Measurements from ENCODE around the gene IARS2.
"Not testable (repeated sequence)": the region's sequence is repeated elsewhere in the genome, so short reads cannot be mapped to it uniquely, and the experiment has no call there.

The IARS2 gene

DNA sequence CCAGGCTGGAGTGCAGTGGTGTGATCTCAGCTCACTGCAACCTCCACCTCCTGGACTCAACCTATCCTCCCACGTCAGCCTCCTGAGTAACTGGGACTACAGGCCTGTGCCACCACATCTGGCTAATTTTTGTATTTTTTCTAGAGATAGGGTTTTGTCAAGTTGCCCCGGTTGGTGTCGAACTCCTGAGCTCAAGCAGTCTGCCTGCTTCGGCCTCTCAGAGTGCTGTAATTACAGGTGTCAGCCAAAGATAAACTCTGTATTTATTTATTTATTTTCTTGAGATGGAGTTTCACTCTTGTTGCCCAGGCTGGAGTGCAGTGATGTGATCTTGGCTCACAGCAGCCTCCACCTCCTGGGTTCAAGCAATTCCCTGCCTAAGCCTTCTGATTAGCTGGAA, 18.7 kb downstream of the IARS2 start:
- not testable (repeated sequence) for DNase-seq (ENCODE audit: low spot score)

DNA sequence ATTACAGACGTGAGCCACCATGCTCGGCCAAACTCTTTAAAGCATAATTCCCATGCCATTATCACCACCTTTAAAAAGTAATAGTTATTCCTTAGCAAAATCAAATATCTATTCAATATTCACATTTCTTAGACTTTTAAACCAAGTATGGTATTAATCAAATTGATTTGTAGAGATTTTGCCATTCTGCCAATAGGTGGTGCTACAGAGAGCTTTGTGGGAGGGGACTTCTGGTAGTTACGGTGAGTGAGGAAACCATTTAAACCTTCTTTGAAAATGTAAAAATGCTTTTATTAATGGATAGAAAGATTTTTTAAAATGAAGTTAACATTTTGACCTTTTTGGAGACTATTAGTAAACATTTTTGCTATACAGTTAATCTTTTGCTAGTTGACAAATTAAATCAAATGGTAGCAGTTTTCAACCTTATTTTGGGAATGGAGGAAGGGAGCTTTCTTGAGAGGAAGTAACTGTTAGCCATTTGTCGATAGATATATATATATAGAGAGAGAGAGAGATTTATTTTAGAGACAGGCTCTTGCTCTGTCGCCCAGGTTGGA, 19.3 kb downstream of the IARS2 start:
- DNase-seq (ENCODE audit: low spot score): no peak

DNA sequence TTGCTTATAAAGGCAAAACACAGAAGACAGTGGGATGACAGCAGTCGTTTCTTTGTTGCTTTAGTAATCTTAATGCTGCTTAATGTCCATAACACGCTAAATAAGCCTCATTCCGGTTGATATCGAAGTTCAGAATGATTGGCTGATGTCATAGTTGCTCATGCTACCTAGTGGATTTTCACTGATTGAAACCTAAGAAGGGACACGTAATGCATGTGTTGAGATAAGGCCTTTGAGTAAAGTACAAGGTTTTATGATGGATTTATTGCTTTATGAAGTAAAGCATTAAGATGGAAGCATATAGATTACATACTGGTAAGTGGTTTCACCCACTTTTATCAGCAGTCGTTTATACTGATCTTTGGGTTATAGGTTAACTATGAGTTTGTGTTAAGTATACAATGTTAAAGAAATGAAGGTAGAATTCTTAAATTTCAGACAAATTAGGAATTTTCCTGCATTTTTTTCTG, 25.1 kb downstream of the IARS2 start:
- DNase-seq (ENCODE audit: low spot score): no peak

DNA sequence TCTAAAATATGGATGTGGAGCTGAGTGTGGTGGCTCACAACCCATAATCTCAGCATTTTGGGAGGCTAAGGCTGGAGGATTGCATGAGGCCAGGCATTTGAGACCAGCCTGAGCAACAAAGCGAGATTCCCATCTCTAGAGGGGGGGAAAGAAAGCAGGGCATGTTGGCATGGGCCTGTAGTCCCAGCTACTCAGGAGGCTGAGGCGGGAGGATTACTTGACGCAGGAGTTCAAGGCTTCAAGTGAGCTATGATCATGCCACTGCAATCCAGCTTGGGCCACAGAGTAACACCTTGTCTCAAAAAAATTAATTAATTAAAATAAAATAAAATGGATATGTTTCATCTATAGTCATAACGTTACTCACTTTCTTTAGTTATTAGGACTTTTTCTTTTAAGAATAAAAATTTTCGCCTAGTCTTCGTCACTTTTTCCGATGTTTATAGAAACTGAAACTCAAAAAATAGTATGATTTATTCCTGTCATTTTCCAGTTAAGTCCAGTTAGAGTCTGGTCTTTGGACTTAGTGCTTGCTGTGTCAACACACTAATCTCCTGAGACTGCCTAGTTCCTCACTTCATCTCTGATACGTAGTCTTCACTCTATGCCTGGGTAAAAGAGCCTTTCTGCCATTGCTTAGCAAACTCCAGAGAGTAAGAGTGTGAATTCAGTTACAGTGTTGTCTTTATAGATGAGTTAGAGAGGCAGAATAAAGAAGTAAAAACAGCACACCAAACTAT, 28.0 kb downstream of the IARS2 start:
- DNase-seq (ENCODE audit: low spot score): no peak

DNA sequence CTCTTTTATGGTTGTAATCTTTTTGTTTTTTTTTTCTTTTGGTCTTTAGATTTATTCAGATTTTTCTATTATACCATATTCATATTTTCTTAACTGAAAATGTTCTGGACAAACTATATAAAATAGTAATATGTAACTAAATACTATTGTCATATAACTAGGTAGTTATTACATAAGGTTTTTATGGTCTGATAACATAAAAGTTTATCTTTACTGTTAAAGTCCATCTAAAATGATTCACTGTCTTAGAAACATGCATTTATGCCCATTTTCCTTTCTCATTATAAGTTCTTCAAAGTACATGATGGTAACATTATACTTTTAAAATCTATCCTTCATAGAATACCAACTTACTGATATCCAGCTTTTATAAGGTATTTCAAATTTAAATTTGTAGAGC, 29.1 kb downstream of the IARS2 start:
- DNase-seq (ENCODE audit: low spot score): no peak

DNA sequence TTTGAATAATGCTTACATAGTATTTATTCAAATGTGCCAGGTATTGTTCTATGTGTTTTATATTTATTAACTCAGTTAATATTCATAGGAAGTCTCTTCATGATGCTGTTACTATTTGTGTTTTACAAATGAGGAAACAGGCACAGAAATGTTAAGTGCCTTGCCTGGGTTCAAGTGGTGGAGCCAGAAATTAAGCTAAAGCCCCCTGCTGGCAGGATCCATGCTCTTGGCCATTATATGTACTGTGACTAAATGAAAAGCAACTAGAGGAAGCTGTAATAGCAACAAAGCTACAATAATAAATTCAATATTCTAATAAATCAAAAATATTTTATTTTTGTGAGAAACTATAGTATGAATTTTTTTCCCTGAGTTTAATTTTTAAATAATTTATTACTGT, 30.0 kb downstream of the IARS2 start:
- DNase-seq (ENCODE audit: low spot score): no peak

DNA sequence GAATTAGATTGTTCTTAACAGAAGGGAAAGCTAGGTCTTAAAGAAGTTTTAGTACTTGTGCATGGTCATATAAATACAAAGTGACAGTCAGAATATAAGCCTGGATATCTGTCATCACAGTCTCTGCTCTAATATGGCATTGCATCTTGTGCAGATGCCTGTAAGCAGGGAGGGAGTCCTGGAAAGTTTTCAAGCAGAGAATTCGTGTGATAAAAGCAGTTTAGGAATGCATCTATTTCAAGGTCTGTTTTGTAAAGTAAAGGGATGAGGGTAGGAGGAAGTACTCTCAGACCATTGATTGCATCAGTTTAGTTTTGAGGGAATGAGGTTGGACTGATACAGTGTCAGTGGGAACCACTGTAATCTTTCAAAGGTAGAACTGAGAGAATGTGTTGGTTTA, 30.6 kb downstream of the IARS2 start:
- DNase-seq (ENCODE audit: low spot score): no peak

DNA sequence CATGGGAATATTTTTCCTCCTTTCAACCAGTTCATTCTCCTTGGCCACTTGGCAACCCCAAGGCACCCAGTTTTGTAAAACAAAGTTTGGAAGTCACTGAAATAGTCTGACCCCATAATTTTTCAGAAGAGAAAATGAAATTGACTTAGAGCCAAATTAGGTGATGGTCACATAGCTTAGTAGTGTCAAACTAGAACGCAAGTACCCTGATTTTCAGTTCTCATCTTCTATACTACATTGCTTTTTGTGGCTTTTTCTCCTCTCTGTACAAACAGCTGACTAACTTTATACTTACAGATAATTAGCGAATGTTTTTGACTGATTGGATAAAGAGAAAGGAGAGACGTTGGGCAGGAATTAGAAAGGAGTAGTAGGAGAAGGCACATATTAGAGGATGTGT, 33.1 kb downstream of the IARS2 start:
- no peak for DNase-seq (ENCODE audit: low spot score)

DNA sequence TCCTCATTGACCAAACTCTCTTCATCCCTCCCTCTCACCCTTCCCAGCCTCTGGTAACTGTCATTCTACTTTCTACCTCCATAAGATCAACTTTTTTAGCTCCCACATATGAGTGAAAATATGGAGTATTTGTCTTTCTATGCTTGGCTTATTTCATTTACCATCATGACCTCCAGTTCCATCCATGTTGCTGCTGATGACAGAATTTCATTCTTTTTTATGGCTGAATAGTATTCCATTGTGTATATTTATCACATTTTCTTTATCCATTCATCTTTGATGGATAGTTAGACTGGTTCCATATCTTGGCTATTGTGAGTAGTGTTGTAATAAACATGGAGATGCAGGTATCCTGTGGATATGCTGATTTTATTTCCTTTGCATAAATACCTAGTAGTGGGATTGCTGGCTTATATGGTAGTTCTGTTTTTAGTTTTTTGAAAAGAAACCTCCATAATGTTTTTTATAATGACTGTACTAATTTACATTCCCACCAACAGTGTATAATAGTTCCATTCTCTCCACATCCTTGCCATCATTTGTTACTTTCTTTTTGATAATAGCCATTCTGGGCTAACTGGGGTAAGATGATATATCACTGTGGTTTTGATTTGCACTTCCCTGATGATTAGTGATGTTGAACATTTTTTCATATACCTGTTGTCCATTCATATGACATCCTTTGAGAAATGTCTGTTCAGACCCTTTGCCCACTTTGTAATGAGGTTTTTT, 35.7 kb downstream of the IARS2 start:
- no peak for DNase-seq (ENCODE audit: low spot score)

DNA sequence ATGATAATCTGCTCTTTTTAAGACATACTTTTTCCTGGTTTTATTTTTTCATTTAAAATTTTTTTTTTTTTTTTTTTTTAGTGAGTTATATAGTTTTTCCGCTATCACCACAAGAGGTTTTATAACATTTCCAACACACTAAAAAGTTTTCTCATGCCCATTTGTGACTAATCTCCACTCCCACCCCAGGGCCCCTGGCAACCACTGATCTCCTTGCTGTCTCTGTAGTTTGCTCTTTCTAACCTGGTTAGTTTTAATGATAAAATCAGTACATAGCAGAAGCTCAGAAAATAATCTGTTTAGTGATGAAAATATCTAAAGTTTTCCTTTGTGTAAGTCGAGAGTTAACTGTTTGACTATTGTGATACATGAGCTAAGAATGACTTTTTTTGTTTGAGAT, 41.8 kb downstream of the IARS2 start:
- DNase-seq (ENCODE audit: low spot score): no peak

DNA sequence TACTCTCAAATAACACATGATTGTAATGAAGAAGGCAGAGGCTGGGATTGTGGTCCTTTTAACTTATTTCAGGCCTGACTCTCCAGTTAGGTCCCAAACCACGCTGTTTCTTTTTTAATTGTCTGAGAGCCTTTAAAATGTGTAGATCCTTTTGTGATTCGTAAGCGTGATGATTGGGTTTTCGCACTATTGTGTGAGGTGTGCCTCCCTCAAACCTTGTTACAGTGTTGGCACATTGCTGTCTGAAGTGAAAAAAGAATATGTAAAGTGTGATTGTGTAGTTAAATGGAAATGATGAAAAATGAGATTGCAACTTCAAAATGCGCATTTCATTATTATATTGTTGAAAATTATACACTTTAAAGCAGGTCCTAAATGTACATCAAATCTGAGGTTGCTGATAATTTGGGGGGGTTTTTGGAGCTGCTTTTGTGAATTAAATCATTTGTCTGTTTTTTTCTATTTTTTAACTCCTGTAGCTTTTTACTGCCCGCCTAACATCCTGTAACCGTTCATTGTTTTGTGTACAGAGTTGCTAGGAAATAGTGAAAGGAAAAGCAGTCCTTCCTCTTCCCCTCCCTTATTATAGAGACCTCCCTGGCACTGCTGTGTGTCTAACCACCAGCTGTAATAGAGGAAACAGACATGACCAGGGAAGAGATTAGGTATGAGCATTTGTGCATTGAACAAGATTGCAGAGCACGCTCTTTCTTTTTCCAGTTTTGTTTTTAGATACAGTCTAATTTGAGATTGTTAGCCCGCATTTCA, 43.3 kb downstream of the IARS2 start:
- DNase-seq (ENCODE audit: low spot score): no peak

DNA sequence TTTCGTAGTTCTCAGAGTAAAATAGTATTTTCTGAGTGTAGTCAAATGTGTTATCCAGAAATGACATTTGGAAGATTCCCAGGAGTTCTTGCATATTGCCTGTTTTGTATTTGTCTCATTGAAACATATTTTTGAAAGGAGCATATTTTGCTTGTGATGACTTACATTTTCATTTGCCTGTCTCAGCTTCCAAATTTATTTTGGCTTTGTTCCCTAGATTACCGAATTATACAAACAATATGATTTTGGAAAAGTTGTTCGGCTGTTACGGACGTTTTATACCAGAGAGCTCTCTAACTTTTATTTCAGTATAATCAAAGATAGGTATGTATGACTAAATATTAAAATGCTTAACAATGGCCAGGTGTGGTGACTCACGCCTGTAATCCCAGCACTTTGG, 46.0 kb downstream of the IARS2 start:
- no peak for DNase-seq (ENCODE audit: low spot score)

DNA sequence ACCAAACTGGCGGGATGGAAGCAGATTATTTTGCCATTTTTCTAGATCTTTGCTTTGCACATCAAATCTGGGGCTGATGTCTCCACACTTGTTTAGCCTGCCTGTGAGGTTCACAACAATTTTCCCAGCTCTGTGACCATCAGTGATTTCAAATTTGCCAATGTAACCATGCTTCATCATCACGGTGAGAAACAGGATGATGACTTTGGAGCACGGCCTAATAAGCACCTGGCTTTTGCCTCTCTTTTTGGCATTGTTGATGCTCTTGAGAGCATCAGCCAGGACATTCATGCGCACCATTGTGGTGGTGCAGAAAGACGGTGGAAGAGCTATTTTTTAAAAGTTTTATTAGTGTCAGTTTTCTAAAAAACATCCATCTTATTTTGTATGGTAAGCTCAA, 50.1 kb downstream of the IARS2 start:
- no peak for DNase-seq (ENCODE audit: low spot score)

DNA sequence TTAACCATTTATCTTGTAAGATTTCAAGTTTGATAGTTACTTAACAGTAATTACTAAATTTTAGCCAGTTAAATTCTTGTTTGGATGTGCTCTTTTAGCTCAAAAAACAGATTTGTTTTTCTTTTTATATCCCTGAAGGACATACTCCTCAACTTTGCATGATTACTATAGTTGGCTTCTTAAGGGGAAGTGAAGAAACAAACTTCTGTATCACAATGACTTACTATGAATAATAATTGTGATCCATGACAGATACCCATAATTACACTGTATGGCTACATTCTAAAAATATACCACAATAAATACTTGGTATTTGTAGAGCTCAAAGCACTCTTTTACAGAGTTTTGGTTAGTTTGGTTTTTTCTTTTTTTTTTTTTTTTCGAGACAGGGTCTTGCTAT, 55.8 kb downstream of the IARS2 start:
- no peak for DNase-seq (ENCODE audit: low spot score)

DNA sequence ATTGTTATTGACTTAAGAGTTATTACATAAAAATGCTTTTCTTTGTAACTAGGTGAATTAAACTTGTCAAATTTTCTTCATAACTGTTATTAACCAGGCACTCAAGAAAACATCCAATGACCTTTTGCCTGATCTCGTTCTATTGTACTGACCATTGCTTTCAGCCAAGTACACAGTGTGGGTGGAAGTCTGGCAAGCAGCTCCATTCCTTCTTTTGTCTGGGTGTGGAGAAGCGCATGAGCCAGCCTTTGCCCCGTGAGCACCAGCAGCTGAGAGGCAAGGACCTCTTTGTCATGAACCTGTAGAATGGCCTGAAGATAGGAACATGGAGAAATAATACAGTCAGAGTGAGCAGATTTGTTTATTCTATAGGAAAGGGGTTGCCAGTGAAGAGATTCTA, 57.5 kb downstream of the IARS2 start:
- DNase-seq (ENCODE audit: low spot score): peak; percentile 61

DNA sequence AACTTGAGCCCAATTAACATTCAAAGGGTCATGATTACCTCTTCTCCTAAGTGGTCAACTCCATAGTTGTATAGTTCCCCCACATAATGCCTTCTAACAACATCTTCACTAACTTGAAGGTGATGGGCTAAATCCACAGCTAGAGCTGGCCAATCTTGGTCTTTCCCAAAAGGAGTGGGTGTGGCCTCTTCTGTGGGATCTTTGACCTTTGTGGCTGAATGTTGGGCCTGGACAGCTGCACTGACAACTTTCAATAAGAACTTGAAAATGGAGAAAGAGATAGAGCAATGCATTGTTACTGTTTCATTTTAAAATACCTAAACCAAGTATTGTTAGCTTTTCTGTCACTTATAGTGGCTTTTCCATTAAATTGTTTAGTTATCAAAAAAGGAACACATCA, 59.2 kb downstream of the IARS2 start:
- DNase-seq (ENCODE audit: low spot score): no peak

DNA sequence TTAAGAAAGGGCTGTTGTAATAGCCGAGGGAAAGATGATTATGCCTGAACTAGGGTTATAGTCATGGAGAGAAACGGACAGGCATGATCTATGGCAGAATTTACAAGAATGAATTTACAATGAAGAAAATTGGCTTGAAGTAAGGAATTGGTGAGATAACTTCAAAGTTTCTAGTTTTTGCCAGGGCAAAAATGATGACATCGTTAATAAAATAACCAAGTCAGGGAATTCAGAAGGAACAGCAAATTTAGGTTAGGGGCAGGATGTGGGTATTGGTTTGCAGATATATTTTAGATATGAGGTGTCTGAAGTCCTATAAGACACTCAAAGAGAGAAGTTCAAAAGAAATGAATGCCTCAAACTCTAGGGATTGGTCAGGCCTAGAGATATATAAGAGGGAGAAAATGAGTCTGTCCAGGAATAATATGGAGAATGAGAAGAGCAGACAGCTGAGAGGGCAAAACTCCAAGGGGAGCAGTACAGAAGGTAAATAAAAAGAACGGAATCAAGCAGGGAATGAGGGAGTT, 62.8 kb downstream of the IARS2 start:
- no peak for DNase-seq (ENCODE audit: low spot score)

DNA sequence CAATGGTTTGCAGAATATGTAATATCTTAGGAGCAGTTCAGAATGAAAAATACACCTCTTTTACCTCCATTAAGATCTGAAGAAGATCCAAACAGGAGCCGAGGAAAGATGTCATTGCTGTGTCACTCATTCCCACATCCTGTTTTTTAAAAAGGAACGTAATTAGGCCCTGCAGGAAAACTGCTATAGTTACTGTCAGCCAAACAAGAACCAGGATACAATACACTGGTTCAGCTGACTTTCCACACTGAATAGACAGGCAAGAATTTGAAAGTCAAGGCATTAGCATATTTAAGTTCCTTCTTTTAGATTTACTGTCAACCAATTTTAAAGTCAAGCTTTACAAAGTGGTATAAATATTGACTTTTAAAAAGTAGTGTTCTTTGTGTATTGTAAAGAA, 63.8 kb downstream of the IARS2 start:
- DNase-seq (ENCODE audit: low spot score): no peak

DNA sequence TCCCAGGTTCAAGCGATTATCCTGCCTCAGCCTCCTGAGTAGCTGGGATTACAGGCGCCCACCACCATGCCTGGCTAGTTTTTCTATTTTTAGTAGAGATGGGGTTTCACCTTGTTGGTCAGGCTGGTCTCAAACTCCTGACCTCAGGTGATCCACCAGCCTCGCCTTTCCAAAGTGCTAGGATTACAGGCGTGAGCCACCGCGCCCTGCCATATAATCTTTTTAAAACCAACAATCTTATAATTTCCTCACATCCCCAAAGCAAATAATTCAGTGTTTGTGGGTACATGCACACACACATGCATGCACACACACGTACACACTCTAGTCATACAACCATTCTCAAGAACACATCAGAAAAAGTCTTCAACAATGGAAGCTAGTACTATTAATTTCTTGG, 64.6 kb downstream of the IARS2 start:
- DNase-seq (ENCODE audit: low spot score): not testable (repeated sequence)

DNA sequence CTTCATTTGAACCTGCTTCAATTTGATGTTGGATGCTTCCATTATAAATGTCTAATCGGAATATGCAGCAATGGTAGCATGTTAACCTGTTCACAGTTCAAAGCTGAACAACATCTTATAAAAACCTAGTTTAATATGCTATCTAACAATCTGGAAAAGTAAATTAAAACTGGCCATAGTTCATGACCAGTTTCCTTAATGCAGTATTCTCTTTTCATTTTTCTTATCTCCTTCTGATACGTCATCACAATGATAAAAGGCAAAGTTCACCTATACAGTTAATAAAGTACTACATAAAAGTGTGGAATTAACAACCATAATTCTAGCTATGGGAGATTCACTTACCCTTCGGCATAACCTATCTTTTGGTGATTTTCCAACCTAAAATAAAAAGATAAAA, 65.1 kb downstream of the IARS2 start:
- DNase-seq (ENCODE audit: low spot score): no peak

DNA sequence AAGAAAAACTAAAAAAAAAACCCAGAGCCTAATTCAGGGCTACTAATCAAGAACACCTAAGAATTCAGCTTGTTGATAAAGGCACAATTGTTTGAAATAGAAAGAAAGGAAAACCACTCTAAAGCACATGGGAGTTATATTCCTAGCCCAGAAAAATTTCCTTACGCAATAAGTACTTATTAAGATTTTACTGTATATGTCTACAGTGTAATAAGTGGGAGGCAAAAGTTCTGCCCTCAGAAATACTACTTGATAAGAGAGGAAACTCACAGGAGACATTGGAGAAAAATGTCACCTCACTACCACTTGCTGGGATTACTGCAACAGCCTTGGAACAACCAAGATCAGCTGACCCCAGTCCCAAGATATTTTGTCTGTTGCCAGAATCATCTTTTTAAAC, 66.1 kb downstream of the IARS2 start:
- no peak for DNase-seq (ENCODE audit: low spot score)

DNA sequence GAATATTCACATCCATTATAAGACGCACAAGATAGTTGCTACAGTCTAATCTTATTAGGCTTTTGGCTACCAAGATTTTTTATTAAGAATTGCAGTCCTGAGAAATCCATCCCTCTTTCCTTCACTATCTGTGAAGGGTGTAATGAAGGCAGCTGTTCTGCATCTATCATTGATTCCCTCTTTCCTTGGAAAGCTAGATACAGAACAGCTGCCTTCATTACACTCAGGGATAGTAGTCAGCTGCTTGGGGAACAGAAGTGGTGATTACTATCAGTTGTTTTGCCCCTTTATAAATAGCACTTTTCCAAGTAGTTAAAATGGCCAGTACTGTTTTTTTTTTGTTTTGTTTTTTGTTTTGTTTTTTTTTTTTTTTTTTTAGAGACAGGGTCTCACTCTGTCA, 70.2 kb downstream of the IARS2 start:
- no peak for DNase-seq (ENCODE audit: low spot score)
